Frontal cortex (tissue), 4 donors: ENCODE data around the gene CST4. TPM values are rescaled to one million over a fixed set of nuclear protein-coding genes. Genes with fewer than 3 reads are reported as not detected.
"Not testable (repeated sequence)": the region's sequence is repeated elsewhere in the genome, so short reads cannot be mapped to it uniquely, and the experiment has no call there.

Experiments
- DNase-seq, 2 donors: peaks; one replicate each; pipeline ENCODE4 v3.0.0; 2012; ENCODE audit warnings: low spot score in 2 of 2
- FAIRE-seq: peaks from 2 replicates; lab custom pipeline; 2012; peaks lifted over from hg19 to GRCh38; lab: Jason Lieb, UNC
- total RNA-seq: library from RNA; depleted of rRNA; stranded (reverse); fragments of >200 nt; gene quantifications from one replicate; pipeline ENCODE4 v1.2.3, GENCODE V29; 2014
- donor health status: control.
- donor health status: control.
- donor health status: control.

Gene CST4
- total RNA-seq, 1 donor from 2014 or later, result not detected

GRCh38 chr20:23691675-23692074, 2.8 kb upstream of the CST4 start:
- no peak for FAIRE-seq
- no peak for DNase-seq

- FAIRE-seq (no peak), DNase-seq (no peak)
These were observed 1.7 kb upstream of the CST4 start for GRCh38 chr20:23690581-23690980.

GRCh38 chr20:23689399-23689690, 507 bp upstream of the CST4 start:
- DNase-seq (no peak), FAIRE-seq (no peak)

GRCh38 chr20:23687986-23688385, 852 bp downstream of the CST4 start:
- FAIRE-seq (no peak), DNase-seq (no peak)

- DNase-seq (no peak), FAIRE-seq (no peak)
These were observed 2.6 kb downstream of the CST4 start for GRCh38 chr20:23686046-23686750.

- DNase-seq, FAIRE-seq: not testable (repeated sequence)
These were observed 3.3 kb downstream of the CST4 start for GRCh38 chr20:23685529-23685896.

- DNase-seq, result no peak
- FAIRE-seq, result no peak
These were observed 4.6 kb downstream of the CST4 start for GRCh38 chr20:23684261-23684660.

GRCh38 chr20:23683807-23684206, 5.0 kb downstream of the CST4 start:
- DNase-seq (no peak), FAIRE-seq (no peak)

GRCh38 chr20:23683281-23683680, 5.6 kb downstream of the CST4 start:
- DNase-seq (no peak), FAIRE-seq (no peak)

GRCh38 chr20:23680146-23680545, 8.7 kb downstream of the CST4 start:
- DNase-seq, result no peak
- no peak for FAIRE-seq

GRCh38 chr20:23679133-23680092, 9.4 kb downstream of the CST4 start:
- DNase-seq (no peak), FAIRE-seq (no peak)

GRCh38 chr20:23673209-23673608, 15.6 kb downstream of the CST4 start:
- DNase-seq (no peak), FAIRE-seq (no peak)

- FAIRE-seq (no peak), DNase-seq (no peak)
These were observed 16.7 kb downstream of the CST4 start for GRCh38 chr20:23672158-23672557.

GRCh38 chr20:23671479-23671878, 17.4 kb downstream of the CST4 start:
- no peak for DNase-seq
- no peak for FAIRE-seq

GRCh38 chr20:23670361-23670760, 18.5 kb downstream of the CST4 start:
- no peak for FAIRE-seq
- no peak for DNase-seq

- DNase-seq, result no peak
- FAIRE-seq, result no peak
These were observed 19.0 kb downstream of the CST4 start for GRCh38 chr20:23669866-23670265.

- DNase-seq (no peak), FAIRE-seq (no peak)
These were observed 19.5 kb downstream of the CST4 start for GRCh38 chr20:23669327-23669726.

- FAIRE-seq (no peak), DNase-seq (peak in 1 of 2 donors; percentile 37)
These were observed 20.3 kb downstream of the CST4 start for GRCh38 chr20:23668477-23668951.

GRCh38 chr20:23667666-23668065, 21.2 kb downstream of the CST4 start:
- no peak for FAIRE-seq
- DNase-seq, result no peak

- no peak for FAIRE-seq
- DNase-seq, result no peak
These were observed 22.1 kb downstream of the CST4 start for GRCh38 chr20:23666698-23667097.

- DNase-seq (no peak), FAIRE-seq (no peak)
These were observed 22.6 kb downstream of the CST4 start for GRCh38 chr20:23666189-23666588.
